Stimulated activated CD8-positive, alpha-beta memory T cell treated with anti-CD3 and anti-CD28 coated beads, Interleukin-4, amount 100 ng/mL, for 1 hour (primary cell): ENCODE results near the gene DNAJA4.

Experiments
- DNase-seq, 2 donors: peaks; one replicate each; pipeline ENCODE4 v3.0.0-alpha.2; 2020; ENCODE audit warnings: low read depth in 2 of 2, low spot score in 1 of 2

The DNAJA4 gene

GRCh38 chr15:78313383-78313782, 49.0 kb downstream of the DNAJA4 start:
- no peak for DNase-seq

- DNase-seq: no peak
These were observed 49.8 kb downstream of the DNAJA4 start for GRCh38 chr15:78314181-78314581.

GRCh38 chr15:78315686-78316282, 51.4 kb downstream of the DNAJA4 start:
- DNase-seq: no peak

- no peak for DNase-seq
These were observed 52.1 kb downstream of the DNAJA4 start for GRCh38 chr15:78316283-78317083.

- DNase-seq: no peak
These were observed 52.9 kb downstream of the DNAJA4 start for GRCh38 chr15:78317145-78317836.

GRCh38 chr15:78319588-78319987, 55.2 kb downstream of the DNAJA4 start:
- no peak for DNase-seq

- DNase-seq: no peak
These were observed 55.8 kb downstream of the DNAJA4 start for GRCh38 chr15:78320183-78320582.

- no peak for DNase-seq
These were observed 56.7 kb downstream of the DNAJA4 start for GRCh38 chr15:78321041-78321570.

- DNase-seq: no peak
These were observed 57.4 kb downstream of the DNAJA4 start for GRCh38 chr15:78321786-78322185.

GRCh38 chr15:78322243-78322642, 57.9 kb downstream of the DNAJA4 start:
- no peak for DNase-seq

GRCh38 chr15:78322724-78323521, 58.6 kb downstream of the DNAJA4 start:
- no peak for DNase-seq

GRCh38 chr15:78323693-78324092, 59.3 kb downstream of the DNAJA4 start:
- DNase-seq: no peak

GRCh38 chr15:78324144-78324543, 59.8 kb downstream of the DNAJA4 start:
- DNase-seq: no peak

GRCh38 chr15:78325092-78325843, 60.9 kb downstream of the DNAJA4 start:
- no peak for DNase-seq

- DNase-seq: no peak
These were observed 63.1 kb downstream of the DNAJA4 start for GRCh38 chr15:78327466-78327865.

GRCh38 chr15:78329625-78330024, 65.3 kb downstream of the DNAJA4 start:
- DNase-seq: no peak
